OCI-LY1 (cell line): ENCODE results near the gene IRF2BP1.

Experiments
- EZH2 ChIP-seq: fragments of 200-600 bp; sonication (generic), shearing (Covaris generic); IDR thresholded peaks from 2 replicates; pipeline ENCODE4 v1.8.0; 2017; ENCODE audit warnings: borderline replicate concordance, mixed run types, mild to moderate bottlenecking, antibody characterized with exemption, low read length, moderate library complexity, mixed read lengths
- TF ChIP-seq, protein P1 (sequence below): fragments of 200-600 bp; sonication (generic), shearing (Covaris generic); IDR thresholded peaks from 2 replicates; pipeline ENCODE4 v1.5.1; 2017; ENCODE audit warnings: mild to moderate bottlenecking, antibody characterized with exemption, low read length, moderate library complexity, mixed read lengths

GRCh38 chr19:45924891-45925447 lies 39.0 kb upstream of the IRF2BP1 start:
- TF ChIP-seq, protein P1, sequence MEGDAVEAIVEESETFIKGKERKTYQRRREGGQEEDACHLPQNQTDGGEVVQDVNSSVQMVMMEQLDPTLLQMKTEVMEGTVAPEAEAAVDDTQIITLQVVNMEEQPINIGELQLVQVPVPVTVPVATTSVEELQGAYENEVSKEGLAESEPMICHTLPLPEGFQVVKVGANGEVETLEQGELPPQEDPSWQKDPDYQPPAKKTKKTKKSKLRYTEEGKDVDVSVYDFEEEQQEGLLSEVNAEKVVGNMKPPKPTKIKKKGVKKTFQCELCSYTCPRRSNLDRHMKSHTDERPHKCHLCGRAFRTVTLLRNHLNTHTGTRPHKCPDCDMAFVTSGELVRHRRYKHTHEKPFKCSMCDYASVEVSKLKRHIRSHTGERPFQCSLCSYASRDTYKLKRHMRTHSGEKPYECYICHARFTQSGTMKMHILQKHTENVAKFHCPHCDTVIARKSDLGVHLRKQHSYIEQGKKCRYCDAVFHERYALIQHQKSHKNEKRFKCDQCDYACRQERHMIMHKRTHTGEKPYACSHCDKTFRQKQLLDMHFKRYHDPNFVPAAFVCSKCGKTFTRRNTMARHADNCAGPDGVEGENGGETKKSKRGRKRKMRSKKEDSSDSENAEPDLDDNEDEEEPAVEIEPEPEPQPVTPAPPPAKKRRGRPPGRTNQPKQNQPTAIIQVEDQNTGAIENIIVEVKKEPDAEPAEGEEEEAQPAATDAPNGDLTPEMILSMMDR = no peak
- TF ChIP-seq EZH2 = no peak
